ENCODE measurements around the gene SRPK2. TPM values are rescaled to one million over a fixed set of nuclear protein-coding genes. Genes with fewer than 3 reads are reported as not detected.

The SRPK2 gene
- total RNA-seq, 1 experiment from 2014 or later = 50.5 TPM

GRCh38 chr7:105151152-105151551, 237.6 kb downstream of the SRPK2 start:
- CTCF ChIA-PET = interaction anchor here (0.7 kb wide), 1 partner anchor 142 kb away, joined by 3 read pairs; no protein-coding TSS in a partner anchor
- ATAC-seq (no peak), DNase-seq (ENCODE audit: low spot score) (no peak)
- Mint-ChIP-seq H3K36me3 (no peaks in the 10 kb centered on the region), H3K4me1 (0 out of 2 replicates have a peak, but pooled peaks cover 3% of the 10 kb centered on the region), H3K27me3 (ENCODE audit: low read depth) (no peaks in the 10 kb centered on the region), H3K9me3 (no peaks in the 10 kb centered on the region), H3K4me3 (no peak overlapping the region), H3K27ac (no peak overlapping the region)
- TF ChIP-seq IRF1 (CRISPR knock-in tag; IDR thresholded peaks at IDR 0.05) (no peak), ZNF423 (CRISPR knock-in tag; IDR thresholded peaks at IDR 0.05) (no peak), ZNF121 (CRISPR knock-in tag; IDR thresholded peaks at IDR 0.05) (no peak), ETV6 (CRISPR knock-in tag; IDR thresholded peaks at IDR 0.05) (no peak), ZNF138 (CRISPR knock-in tag; conservative IDR thresholded peaks at IDR 0.05) (no peak), SMAD3 (CRISPR knock-in tag; IDR thresholded peaks at IDR 0.05; ENCODE audit: borderline replicate concordance) (no peak), NFATC4 (CRISPR knock-in tag; IDR thresholded peaks at IDR 0.05) (no peak), NFYB (CRISPR knock-in tag; conservative IDR thresholded peaks at IDR 0.05; ENCODE audit: low read depth) (no peak), ZNF512 (CRISPR knock-in tag; IDR thresholded peaks at IDR 0.05; ENCODE audit: borderline replicate concordance) (no peak), CREM (CRISPR knock-in tag; IDR thresholded peaks at IDR 0.05) (no peak), OVOL2 (CRISPR knock-in tag; IDR thresholded peaks at IDR 0.05; ENCODE audit: borderline replicate concordance) (no peak), ZNF263 (CRISPR knock-in tag; IDR thresholded peaks at IDR 0.05; ENCODE audit: low read depth) (no peak), FOXP4 (CRISPR knock-in tag; IDR thresholded peaks at IDR 0.05) (no peak), CTCF (IDR thresholded peaks at IDR 0.05) (no peak), TEAD1 (CRISPR knock-in tag; IDR thresholded peaks at IDR 0.05) (no peak), USF1 (CRISPR knock-in tag; IDR thresholded peaks at IDR 0.05) (no peak)
- POLR2A ChIA-PET = no interaction called here

GRCh38 chr7:105149827-105150226, 238.9 kb downstream of the SRPK2 start:
- no peak overlapping the region for H3K27ac Mint-ChIP-seq
- H3K36me3 Mint-ChIP-seq = no peaks in the 10 kb centered on the region
- H3K4me1 Mint-ChIP-seq = 0 out of 2 replicates have a peak, but pooled peaks cover 3% of the 10 kb centered on the region
- ChIA-PET POLR2A (no interaction called here), CTCF (no interaction called here)
- no peaks in the 10 kb centered on the region for H3K27me3 Mint-ChIP-seq (ENCODE audit: low read depth)
- no peaks in the 10 kb centered on the region for H3K9me3 Mint-ChIP-seq
- ATAC-seq (no peak), DNase-seq (ENCODE audit: low spot score) (no peak)
- H3K4me3 Mint-ChIP-seq = no peak overlapping the region
- TF ChIP-seq SP1 (CRISPR knock-in tag; conservative IDR thresholded peaks at IDR 0.05) (no peak), HMGA2 (CRISPR knock-in tag; IDR thresholded peaks at IDR 0.05) (no peak), IRF1 (CRISPR knock-in tag; IDR thresholded peaks at IDR 0.05) (no peak), ZSCAN18 (CRISPR knock-in tag; IDR thresholded peaks at IDR 0.05) (no peak), NR2C2 (CRISPR knock-in tag; IDR thresholded peaks at IDR 0.05) (no peak), RORB (CRISPR knock-in tag; IDR thresholded peaks at IDR 0.05) (no peak), MAX (CRISPR knock-in tag; IDR thresholded peaks at IDR 0.05) (no peak), ARID4B (CRISPR knock-in tag; IDR thresholded peaks at IDR 0.05; ENCODE audit: borderline replicate concordance) (no peak), ETV6 (CRISPR knock-in tag; IDR thresholded peaks at IDR 0.05) (no peak)
